SH-SY5Y (cell line): Measurements from ENCODE around the gene CHTF18.

Source experiments
- GATA2 ChIP-seq: IDR thresholded peaks from 2 replicates; pipeline ENCODE4 v1.6.1; 2011; ENCODE audit warnings: mild to moderate bottlenecking, low read depth, low read length
- GATA3 ChIP-seq: IDR thresholded peaks from 2 replicates; pipeline ENCODE4 v1.6.1; 2011; ENCODE audit warnings: low read depth, mild to moderate bottlenecking, low read length, moderate library complexity

DNA sequence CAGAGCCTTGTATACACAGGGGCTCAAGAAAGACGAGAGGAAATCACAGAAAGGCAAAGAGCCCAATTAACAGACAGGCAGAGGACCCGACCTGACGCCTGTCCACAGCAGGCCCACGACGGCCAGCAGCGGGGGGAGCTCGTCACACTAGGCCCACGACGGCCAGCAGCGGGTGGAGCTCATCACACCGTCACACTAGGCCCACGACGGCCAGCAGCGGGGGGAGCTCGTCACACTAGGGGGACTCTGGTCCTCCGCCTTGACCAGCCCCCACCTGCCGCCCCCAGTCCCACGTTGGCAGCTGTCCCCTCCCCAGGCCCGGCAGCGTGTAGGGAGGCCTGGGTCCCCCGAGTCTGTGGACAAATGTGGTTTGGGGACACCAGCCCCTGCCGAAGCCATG lies 35.8 kb downstream of the CHTF18 start:
- TF ChIP-seq GATA2 (no peak), GATA3 (no peak)
